ENCODE results near the gene PID1. TPM values are rescaled to one million over a fixed set of nuclear protein-coding genes. Genes with fewer than 3 reads are reported as not detected.

PID1 gene
- polyA plus RNA-seq, 1 of the 3 experiments (the other 2 are of a cell fraction): 0.16 TPM

DNA sequence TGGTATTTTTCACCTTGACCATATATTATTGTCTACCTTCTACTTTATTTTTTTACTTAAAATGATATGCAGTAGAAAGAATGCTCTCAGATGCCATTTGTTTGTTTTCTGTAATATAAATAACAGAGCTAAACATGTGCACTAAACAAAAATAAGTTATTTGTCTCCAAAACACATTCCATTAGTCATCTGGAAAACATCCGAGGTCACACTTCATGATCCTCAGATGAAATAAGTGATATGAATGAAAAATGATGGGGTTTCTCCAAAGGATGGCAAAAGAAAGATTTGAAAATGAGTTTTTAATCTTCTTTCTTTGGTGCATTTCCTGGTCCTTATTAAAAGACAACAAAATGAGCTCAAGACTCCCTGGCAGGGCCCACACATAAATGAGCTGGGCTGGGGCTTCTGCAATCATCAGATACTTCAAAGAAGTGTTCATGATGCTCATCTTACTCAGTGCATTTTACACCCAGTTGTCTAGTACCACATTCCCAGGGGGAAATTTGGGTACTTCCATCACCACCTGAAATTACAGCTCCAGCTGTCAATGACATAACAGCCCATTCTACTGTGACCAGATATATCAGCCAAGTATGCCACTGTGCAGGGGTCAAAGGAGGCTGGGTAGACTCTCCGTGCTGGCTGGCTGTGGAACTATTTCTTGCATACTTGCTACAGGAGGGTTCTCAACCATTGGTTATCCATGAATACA, 283.5 kb downstream of the PID1 start:
- Histone ChIP-seq H3K9ac (no peak overlapping the region), H4K20me1 (ENCODE audit: insufficient read depth) (no peaks in the 10 kb centered on the region), H3K27ac (ENCODE audit: low read depth in 2 of 2, low read length in 1 of 2) (no peak overlapping the region), H3F3A (replicated peaks; ENCODE audit: insufficient read depth) (no peaks in the 10 kb centered on the region), H2AFZ (ENCODE audit: low read depth) (no peak overlapping the region), H3K4me3 (ENCODE audit: low read depth in 2 of 2, low read length in 1 of 2) (no peak overlapping the region), H3K4me1 (ENCODE audit: control insufficient read depth in 1 of 2, insufficient read depth in 2 of 2, low read depth in 1 of 2, low read length in 1 of 2) (no peaks in the 10 kb centered on the region), H3K9me2 (no peaks in the 10 kb centered on the region), H3K4me2 (no peak overlapping the region), H3K27me3 (ENCODE audit: insufficient read depth) (no peaks in the 10 kb centered on the region), H3K36me3 (replicated peaks in 1 of 2; ENCODE audit: control insufficient read depth in 1 of 2, insufficient read depth in 2 of 2, low read length in 1 of 2) (no peaks in the 10 kb centered on the region), H3K79me2 (ENCODE audit: insufficient read depth) (no peaks in the 10 kb centered on the region), H3K9me3 (no peaks in the 10 kb centered on the region)
- WGBS (ENCODE audit: low lambda C conversion rate): 18% methylated on average over 2 of the region's 2 CpGs
- DNase-seq: no peak
- POLR2A ChIA-PET: no interaction called here
- CTCF ChIA-PET: interaction anchor here (0.8 kb wide), 1 partner anchor 299 kb away, joined by 3 read pairs; no protein-coding TSS in a partner anchor
- no peak for TF ChIP-seq FOSL2 (IDR thresholded peaks at IDR 0.05; ENCODE audit: borderline replicate concordance, low read depth)
- no peak for TF ChIP-seq YY1 (IDR thresholded peaks at IDR 0.05; ENCODE audit: low read depth)
- TF ChIP-seq, protein P1, sequence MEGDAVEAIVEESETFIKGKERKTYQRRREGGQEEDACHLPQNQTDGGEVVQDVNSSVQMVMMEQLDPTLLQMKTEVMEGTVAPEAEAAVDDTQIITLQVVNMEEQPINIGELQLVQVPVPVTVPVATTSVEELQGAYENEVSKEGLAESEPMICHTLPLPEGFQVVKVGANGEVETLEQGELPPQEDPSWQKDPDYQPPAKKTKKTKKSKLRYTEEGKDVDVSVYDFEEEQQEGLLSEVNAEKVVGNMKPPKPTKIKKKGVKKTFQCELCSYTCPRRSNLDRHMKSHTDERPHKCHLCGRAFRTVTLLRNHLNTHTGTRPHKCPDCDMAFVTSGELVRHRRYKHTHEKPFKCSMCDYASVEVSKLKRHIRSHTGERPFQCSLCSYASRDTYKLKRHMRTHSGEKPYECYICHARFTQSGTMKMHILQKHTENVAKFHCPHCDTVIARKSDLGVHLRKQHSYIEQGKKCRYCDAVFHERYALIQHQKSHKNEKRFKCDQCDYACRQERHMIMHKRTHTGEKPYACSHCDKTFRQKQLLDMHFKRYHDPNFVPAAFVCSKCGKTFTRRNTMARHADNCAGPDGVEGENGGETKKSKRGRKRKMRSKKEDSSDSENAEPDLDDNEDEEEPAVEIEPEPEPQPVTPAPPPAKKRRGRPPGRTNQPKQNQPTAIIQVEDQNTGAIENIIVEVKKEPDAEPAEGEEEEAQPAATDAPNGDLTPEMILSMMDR (IDR thresholded peaks at IDR 0.05): no peak

DNA sequence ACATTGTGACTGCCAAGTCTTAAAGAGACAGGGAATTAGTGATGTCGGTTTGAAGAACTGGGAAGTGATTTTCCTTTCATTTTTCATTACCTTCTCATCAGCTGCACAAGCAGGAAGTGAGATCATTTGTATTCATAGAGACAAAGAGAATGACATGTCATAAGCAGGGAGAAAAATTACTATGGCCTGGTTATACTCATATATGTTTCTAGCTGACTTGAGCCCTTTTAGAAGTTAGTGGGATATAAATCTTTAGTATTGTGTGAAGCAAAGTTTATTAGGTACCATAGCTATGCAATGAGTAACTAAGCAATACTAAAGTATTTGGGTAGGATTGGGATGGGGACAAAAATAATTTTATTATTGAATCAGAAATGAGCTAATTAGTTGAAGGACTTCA, 284.1 kb downstream of the PID1 start:
- Histone ChIP-seq H3K9ac (no peak overlapping the region), H2AFZ (ENCODE audit: low read depth) (no peak overlapping the region), H3K27ac (ENCODE audit: low read depth in 2 of 2, low read length in 1 of 2) (no peak overlapping the region), H3K36me3 (replicated peaks in 1 of 2; ENCODE audit: control insufficient read depth in 1 of 2, insufficient read depth in 2 of 2, low read length in 1 of 2) (no peaks in the 10 kb centered on the region), H3K4me1 (ENCODE audit: control insufficient read depth in 1 of 2, insufficient read depth in 2 of 2, low read depth in 1 of 2, low read length in 1 of 2) (no peaks in the 10 kb centered on the region), H3K9me3 (no peaks in the 10 kb centered on the region), H3K4me3 (ENCODE audit: low read depth in 2 of 2, low read length in 1 of 2) (no peak overlapping the region), H3K4me2 (no peak overlapping the region), H3K79me2 (ENCODE audit: insufficient read depth) (no peaks in the 10 kb centered on the region), H4K20me1 (ENCODE audit: insufficient read depth) (no peaks in the 10 kb centered on the region), H3K27me3 (ENCODE audit: insufficient read depth) (no peaks in the 10 kb centered on the region), H3K9me2 (no peaks in the 10 kb centered on the region), H3F3A (replicated peaks; ENCODE audit: insufficient read depth) (no peaks in the 10 kb centered on the region)
- TF ChIP-seq NRF1 (IDR thresholded peaks at IDR 0.05; ENCODE audit: low read depth, low read length) (no peak), ELF1 (IDR thresholded peaks at IDR 0.05) (no peak), JUND (IDR thresholded peaks at IDR 0.05) (no peak), YY1 (IDR thresholded peaks at IDR 0.05; ENCODE audit: low read depth) (no peak), MXI1 (IDR thresholded peaks at IDR 0.05; ENCODE audit: low read depth, low read length) (no peak), FOXJ3 (CRISPR knock-in tag; IDR thresholded peaks at IDR 0.05) (no peak), GABPA (IDR thresholded peaks at IDR 0.05; ENCODE audit: low read depth) (no peak), FOXM1 (IDR thresholded peaks at IDR 0.05; ENCODE audit: low read depth) (no peak), MEF2A (IDR thresholded peaks at IDR 0.05; ENCODE audit: borderline replicate concordance, low read depth) (no peak), RXRA (IDR thresholded peaks at IDR 0.05; ENCODE audit: borderline replicate concordance, low read depth) (no peak)
- TF ChIP-seq, protein P2, sequence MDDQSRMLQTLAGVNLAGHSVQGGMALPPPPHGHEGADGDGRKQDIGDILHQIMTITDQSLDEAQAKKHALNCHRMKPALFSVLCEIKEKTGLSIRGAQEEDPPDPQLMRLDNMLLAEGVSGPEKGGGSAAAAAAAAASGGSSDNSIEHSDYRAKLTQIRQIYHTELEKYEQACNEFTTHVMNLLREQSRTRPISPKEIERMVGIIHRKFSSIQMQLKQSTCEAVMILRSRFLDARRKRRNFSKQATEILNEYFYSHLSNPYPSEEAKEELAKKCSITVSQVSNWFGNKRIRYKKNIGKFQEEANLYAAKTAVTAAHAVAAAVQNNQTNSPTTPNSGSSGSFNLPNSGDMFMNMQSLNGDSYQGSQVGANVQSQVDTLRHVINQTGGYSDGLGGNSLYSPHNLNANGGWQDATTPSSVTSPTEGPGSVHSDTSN (IDR thresholded peaks at IDR 0.05): no peak
- TF ChIP-seq, protein P3, sequence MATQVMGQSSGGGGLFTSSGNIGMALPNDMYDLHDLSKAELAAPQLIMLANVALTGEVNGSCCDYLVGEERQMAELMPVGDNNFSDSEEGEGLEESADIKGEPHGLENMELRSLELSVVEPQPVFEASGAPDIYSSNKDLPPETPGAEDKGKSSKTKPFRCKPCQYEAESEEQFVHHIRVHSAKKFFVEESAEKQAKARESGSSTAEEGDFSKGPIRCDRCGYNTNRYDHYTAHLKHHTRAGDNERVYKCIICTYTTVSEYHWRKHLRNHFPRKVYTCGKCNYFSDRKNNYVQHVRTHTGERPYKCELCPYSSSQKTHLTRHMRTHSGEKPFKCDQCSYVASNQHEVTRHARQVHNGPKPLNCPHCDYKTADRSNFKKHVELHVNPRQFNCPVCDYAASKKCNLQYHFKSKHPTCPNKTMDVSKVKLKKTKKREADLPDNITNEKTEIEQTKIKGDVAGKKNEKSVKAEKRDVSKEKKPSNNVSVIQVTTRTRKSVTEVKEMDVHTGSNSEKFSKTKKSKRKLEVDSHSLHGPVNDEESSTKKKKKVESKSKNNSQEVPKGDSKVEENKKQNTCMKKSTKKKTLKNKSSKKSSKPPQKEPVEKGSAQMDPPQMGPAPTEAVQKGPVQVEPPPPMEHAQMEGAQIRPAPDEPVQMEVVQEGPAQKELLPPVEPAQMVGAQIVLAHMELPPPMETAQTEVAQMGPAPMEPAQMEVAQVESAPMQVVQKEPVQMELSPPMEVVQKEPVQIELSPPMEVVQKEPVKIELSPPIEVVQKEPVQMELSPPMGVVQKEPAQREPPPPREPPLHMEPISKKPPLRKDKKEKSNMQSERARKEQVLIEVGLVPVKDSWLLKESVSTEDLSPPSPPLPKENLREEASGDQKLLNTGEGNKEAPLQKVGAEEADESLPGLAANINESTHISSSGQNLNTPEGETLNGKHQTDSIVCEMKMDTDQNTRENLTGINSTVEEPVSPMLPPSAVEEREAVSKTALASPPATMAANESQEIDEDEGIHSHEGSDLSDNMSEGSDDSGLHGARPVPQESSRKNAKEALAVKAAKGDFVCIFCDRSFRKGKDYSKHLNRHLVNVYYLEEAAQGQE (IDR thresholded peaks at IDR 0.05; ENCODE audit: low read depth, low read length): no peak
- TF ChIP-seq, protein P4, sequence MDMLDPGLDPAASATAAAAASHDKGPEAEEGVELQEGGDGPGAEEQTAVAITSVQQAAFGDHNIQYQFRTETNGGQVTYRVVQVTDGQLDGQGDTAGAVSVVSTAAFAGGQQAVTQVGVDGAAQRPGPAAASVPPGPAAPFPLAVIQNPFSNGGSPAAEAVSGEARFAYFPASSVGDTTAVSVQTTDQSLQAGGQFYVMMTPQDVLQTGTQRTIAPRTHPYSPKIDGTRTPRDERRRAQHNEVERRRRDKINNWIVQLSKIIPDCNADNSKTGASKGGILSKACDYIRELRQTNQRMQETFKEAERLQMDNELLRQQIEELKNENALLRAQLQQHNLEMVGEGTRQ (IDR thresholded peaks at IDR 0.05; ENCODE audit: borderline replicate concordance, low read depth, low read length): no peak
- CTCF ChIA-PET: no interaction called here
- DNase-seq: no peak
- whole genome bisulfite sequencing (ENCODE audit: low lambda C conversion rate): 0% methylated on average over 1 of the region's 1 CpG
- POLR2A ChIA-PET: no interaction called here
